LoVo (cell line): ENCODE results near the gene RALGPS2.
A peak's percentile ranks its signal among the peaks of the same experiment; 100 is the strongest.
"Not testable (repeated sequence)": the region's sequence is repeated elsewhere in the genome, so short reads cannot be mapped to it uniquely, and the experiment has no call there.

Experiments
- DNase-seq: peaks from one replicate; pipeline ENCODE4 v3.0.0-alpha.2; 2016; ENCODE audit warnings: low spot score

RALGPS2 gene

DNA sequence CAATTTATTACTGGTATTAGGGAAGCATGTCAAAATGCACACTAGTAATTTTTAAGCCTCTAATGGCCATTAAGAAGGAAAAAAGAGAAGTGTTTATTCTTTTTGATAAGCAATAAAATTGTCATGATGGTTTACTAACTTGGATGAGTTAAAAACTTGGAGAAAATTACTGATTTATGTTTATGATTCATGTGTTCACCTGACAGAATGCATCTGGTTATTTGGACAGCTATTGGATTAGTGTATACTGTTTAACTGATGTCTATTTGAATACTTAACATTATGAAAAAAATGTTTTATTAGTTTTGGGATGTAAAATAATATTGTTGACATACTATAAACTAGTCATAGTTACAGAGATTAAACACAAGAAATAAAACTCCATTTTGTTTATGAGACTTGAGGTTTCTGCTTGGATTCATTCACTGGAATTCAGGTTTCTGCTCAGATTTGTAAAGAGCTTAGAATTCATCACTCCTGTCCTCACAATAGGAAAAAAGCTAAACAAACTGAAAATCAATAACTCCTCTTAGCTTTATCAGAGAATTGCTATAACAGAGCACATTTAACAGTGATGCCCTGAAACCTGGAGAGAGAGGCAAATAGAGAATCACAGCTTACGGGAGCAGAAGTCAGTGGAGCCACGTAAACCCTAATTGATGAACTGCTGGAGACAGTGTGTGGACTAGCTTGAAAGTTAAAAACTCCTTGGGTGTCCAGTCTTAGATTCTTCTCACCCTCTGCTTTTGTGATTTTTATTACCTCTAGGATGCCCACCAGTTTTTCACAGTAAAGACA, 56.7 kb downstream of the RALGPS2 start:
- no peak for DNase-seq

GRCh38 chr1:178784131-178784536, 59.1 kb downstream of the RALGPS2 start:
- no peak for DNase-seq

- no peak for DNase-seq
These were observed 67.3 kb downstream of the RALGPS2 start for GRCh38 chr1:178792394-178792793.

DNA sequence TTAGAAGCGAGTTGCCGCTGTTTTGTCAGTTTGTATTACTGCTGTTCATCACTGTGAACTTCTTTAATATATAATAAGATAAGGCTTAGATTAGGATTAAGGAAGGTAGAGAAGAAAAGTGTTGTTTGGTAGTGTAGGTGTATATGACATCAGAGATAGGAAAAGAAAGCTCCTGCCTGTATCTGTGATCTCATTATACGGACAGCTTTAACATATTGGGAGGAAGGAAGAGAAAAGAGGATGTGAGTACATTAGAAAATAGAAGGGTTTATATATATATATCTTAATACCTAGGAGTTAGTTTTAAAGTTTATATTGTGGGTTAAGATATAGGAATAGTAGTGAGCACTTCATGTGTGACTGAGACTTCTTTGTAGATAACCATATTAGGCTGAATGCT, 71.0 kb downstream of the RALGPS2 start:
- DNase-seq: no peak

DNA sequence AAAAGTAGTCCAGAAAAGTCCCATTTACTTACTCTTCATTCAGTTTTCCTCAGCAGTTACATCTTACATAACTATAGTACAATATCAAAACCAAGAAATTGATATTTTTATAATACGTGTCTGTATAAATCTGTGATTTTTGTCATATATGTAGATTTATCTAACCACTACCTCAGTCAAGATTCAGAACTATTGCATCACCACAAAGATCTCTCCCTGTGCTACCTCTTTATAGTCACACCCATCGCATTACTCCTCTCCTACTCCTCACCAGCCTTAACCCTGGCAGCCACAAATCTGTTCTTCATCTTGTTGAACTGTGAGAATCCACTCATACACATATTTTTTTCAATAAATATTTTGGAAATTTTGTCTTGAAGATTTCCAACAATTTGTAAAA, 72.5 kb downstream of the RALGPS2 start:
- DNase-seq: no peak

DNA sequence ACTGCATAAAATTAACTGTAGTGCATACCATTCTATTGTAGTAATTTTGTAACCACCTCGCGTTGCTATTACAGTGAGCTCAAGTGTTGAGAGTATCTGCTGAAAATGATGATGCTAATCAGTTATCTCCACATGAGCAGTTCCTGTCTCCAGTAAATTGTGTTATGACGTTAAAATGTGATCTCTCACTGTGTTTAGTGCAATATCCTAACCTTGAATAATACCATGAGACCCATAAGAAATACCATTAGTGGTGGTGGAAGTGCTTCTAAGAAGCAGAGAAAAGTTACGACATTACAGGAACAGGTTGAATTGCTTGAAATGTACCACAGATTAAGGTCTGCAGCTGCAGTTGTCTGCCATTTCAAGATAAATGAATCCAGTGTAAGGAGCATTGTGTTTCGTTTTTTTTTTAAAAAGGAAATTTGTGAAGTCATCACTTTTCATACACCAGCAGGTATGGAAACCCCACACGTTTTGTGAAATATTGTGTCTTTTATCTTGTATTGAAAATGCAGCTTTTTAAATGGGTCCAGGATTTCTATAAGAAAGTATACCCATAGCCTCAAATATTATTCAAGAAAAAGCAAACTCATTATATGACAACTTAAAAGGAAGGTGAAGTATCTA, 73.3 kb downstream of the RALGPS2 start:
- no peak for DNase-seq

GRCh38 chr1:178802873-178803272, 77.8 kb downstream of the RALGPS2 start:
- DNase-seq: no peak

DNA sequence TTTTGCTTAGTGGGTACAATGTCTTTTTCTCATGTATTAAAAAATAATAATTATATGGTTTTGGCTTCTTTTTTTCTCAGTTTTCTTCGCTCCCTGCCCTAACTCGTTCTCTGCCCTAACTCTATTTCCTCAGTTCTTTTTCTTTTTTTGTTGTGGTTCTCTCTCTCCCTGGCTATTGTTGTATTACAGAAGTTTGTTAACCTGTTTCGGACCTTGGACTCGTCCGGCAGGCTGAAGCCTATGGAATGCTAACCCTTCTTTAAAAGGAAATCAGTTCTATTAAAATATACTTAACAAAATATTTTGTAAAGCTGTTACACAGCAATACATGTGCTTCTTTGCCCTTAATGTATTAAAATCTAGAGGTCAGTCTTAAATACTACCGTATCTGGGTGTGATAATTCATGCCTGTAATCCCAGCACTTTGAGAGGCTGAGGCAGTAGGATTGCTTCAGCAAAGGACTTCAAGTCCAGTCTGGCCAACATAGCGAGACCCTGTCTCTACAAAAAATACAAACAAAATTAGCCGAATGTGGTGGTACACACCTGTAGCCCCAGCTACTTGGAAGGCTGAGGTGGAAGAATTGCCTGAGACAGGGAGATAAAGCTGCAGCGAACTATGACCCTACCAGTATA, 81.7 kb downstream of the RALGPS2 start:
- DNase-seq: no peak

- DNase-seq: no peak
These were observed 83.5 kb downstream of the RALGPS2 start for GRCh38 chr1:178808529-178808928.

- DNase-seq: no peak
These were observed 85.5 kb downstream of the RALGPS2 start for GRCh38 chr1:178810585-178810984.

DNA sequence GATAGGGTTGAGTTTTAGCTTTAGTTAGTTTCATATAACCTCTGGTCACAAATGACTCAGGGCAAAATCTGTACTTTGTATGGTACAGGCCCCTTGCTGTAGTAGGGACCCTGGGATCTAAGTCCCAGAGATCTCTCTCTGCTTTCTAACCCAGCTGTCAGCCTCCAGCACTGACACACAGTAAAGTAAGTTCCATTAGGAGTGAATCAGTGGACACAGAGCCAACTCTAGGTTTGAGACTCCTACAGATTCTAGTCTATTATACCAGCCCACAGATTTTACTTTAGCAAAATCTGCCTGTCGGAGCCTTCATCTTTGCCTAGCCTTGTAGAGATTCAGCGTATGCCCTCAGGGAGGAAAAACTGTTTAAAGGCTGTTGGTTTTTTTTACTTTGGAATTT, 93.4 kb downstream of the RALGPS2 start:
- no peak for DNase-seq

GRCh38 chr1:178819123-178819522, 94.1 kb downstream of the RALGPS2 start:
- no peak for DNase-seq

DNA sequence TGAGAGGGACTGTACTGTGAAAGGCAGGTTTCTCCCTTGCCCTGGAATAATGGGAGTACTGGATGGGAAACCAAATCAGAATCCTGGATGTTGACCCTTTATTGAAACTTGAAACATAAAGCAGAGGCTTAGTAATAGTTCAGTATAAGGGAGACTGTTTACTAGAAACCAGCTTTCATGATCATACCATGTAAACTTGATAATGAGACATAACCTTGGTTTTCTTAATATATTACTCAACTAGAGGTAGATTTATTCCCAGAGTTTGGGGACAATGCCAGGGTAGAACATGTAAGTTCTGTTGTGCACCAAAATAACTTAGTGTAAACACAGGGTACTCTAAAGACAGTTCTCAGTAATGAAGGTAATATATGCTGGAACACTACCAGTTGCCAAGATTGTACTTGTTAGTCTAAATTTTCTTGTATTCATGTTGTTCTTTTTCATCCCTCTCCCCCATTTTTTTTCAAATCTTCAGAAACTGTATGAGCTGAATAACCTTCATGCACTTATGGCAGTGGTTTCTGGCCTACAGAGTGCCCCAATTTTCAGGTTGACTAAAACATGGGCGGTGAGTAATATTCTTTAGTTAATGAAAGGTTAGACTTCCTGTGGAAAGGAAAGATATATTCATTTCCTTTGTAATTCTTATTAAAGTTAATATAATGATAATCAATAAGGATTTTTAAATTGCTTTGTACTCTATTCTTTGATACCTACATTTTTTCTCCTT, 96.3 kb downstream of the RALGPS2 start:
- DNase-seq: no peak

DNA sequence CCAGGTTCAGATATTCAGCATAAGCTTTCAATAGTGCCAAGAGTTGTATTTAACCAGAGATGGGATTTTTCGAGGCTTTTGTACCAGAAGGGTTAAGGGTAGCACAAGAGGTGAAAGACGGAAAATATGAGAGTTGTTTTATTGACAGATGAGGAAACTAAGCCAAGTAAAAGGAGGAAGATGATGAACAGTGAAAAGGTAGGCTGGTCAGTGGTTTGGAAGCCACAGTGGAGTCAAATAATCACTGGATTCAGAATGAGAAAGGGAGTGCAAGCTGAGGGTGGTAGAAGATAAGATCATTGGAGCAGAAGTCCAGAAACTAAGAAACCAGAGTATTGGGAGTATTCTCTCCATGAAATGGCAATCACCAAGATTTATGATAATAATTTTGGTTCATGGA, 100.1 kb downstream of the RALGPS2 start:
- no peak for DNase-seq

DNA sequence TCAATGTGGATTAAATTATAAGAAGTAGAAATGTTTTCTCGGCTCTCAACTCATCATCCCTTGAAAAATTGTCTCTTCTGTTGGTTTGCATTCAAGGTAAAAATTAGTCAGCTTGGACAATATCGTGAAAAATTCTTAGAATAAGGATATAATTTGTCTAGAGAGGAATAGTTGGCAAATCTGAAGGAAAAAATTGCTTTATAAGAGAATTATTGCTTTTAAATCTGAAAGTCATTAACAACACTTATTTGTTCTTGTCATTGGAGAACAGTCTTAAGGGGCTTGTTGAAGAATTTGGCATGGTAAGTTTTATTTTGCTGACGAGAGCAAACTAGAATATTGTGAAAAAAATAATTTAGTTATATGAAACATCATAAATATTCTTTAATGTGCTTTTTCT, 119.4 kb downstream of the RALGPS2 start:
- no peak for DNase-seq

GRCh38 chr1:178846306-178846705, 121.3 kb downstream of the RALGPS2 start:
- DNase-seq: no peak

GRCh38 chr1:178847396-178847849, 122.4 kb downstream of the RALGPS2 start:
- DNase-seq: peak; percentile 13

DNA sequence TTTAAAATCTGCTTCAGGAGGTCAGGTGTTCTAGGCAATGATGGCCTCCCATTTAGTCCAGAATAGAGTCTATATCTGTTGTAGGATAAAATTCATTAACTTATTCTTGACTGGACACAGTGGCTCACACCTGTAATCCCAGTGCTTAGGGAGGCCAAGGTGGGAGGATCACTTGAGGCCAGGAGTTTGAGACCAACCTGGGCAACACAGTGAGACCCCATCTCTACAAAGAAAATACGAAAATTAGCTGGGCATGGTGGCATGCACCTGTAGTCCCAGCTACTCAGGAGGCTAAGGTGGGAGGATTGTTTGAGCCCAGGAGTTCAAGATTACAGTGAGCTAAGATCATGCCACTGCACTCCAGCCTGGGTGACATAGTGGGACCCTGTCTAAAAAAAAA, 122.9 kb downstream of the RALGPS2 start:
- not testable (repeated sequence) for DNase-seq

DNA sequence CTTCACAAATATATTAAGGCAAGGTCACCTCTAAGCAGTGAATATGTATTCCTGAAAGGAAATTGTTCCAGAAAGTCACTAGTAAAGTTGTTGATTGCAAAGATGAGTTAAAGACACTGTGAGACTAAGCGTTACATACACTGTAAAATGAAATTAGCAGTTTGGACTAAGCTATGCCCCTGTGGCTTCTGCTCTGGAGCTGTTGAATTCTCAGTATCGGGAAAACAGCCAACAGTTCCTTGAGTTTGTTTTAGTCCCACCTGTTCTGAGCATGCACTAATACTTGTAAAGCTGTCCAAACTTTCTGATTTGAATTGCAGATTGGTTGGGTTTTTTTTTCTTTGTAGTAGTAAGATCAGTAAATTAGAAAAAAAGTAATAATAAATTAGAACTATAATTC, 124.9 kb downstream of the RALGPS2 start:
- no peak for DNase-seq

DNA sequence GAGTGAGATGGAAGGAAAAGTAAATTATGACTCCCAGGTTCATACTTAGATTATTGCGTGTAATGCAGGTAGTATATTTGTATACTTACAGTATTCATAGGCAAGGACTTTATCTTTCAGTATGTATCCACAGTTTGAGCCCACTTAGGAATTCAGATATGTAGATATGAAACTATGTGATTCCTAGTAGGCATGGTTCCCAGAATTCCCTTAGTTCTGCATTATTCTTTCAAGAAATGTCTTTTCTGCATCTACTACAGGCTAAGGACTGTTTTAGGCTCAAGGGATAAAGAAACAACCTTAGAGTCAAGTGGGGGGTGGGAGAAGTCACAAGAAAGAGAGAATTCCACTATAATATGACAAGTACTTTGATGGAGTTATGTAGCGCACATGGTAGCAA, 132.1 kb downstream of the RALGPS2 start:
- no peak for DNase-seq

- DNase-seq: no peak
These were observed 137.4 kb downstream of the RALGPS2 start for GRCh38 chr1:178862416-178862815.

GRCh38 chr1:178862864-178863263, 137.8 kb downstream of the RALGPS2 start:
- no peak for DNase-seq

DNA sequence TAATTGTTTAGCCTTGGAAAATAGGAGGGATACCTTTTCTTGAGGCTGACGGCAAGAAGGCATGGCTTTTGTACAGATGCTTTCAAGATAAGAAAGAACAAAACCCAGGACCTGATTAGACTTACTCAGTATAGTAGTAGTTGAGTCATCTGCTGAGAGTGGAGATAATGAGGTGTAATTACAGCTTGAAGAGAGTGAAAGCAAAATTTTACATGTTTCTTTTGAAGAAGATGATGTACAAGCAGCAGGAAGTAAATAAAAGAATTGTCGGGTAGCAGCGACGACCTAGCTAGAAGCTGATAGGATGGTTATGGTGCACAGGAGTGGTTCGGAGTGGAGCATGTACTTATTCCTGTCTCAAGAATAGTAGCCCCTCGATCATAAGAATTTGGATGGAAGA, 139.3 kb downstream of the RALGPS2 start:
- DNase-seq: peak; percentile 9
